Thoracic aorta (tissue), 2 donors: ENCODE data around the gene GPR17. TPM values are rescaled to one million over a fixed set of nuclear protein-coding genes. Genes with fewer than 3 reads are reported as not detected.

ENCODE experiments used
- ATAC-seq: fragments of 150-250 bp; one replicate; pipeline ENCODE4 v1.8.0; 2017; ENCODE audit warnings: low read depth; ENCODE audit not compliant: insufficient number of reproducible peaks, low FRiP score
- DNase-seq: peaks from one replicate; pipeline ENCODE4 v3.0.0-alpha.2; 2020; ENCODE audit warnings: low spot score
- H3K27ac ChIP-seq, 2 donors: fragments of 200-600 bp; sonication (generic); 1 replicate in 1 of 2; 2 replicates in 1 of 2; pipeline ENCODE4 v1.5.1; 2016; ENCODE audit warnings: mild to moderate bottlenecking in 2 of 2, moderate library complexity in 2 of 2
- H3K27me3 ChIP-seq: fragments of 200-600 bp; sonication (generic); replicated peaks from 2 replicates; pipeline ENCODE4 v1.6.0; 2016; ENCODE audit warnings: mild to moderate bottlenecking; ENCODE audit not compliant: insufficient read depth
- H3K36me3 ChIP-seq: fragments of 200-600 bp; sonication (generic); one replicate; pipeline ENCODE4 v1.5.1; 2016
- H3K4me1 ChIP-seq, 2 donors: fragments of 200-600 bp; sonication (generic); 1 replicate in 1 of 2; 2 replicates in 1 of 2; pipeline versions ENCODE4 v1.5.1 to v1.6.0; 2016; ENCODE audit warnings: low read depth in 2 of 2, mild to moderate bottlenecking in 1 of 2; ENCODE audit not compliant: control insufficient read depth in 1 of 2
- H3K4me3 ChIP-seq: fragments of 200-600 bp; sonication (generic); 2 replicates; pipeline ENCODE4 v1.5.1; 2016; ENCODE audit warnings: mild to moderate bottlenecking
- H3K9me3 ChIP-seq: fragments of 200-600 bp; sonication (generic); 2 replicates; pipeline ENCODE4 v1.5.1; 2016
- CTCF ChIP-seq: fragments of 200-600 bp; sonication (generic); IDR thresholded peaks from one replicate; pipeline ENCODE4 v1.5.1; 2019; ENCODE audit warnings: antibody characterized with exemption
- total RNA-seq, 2 donors: library from RNA; depleted of rRNA; stranded (reverse); fragments of >200 nt; gene quantifications; one replicate each; pipeline versions ENCODE4 v1.1.0 to v1.2.3, GENCODE V29; 2016

The GPR17 gene
- total RNA-seq, result not detected

DNA sequence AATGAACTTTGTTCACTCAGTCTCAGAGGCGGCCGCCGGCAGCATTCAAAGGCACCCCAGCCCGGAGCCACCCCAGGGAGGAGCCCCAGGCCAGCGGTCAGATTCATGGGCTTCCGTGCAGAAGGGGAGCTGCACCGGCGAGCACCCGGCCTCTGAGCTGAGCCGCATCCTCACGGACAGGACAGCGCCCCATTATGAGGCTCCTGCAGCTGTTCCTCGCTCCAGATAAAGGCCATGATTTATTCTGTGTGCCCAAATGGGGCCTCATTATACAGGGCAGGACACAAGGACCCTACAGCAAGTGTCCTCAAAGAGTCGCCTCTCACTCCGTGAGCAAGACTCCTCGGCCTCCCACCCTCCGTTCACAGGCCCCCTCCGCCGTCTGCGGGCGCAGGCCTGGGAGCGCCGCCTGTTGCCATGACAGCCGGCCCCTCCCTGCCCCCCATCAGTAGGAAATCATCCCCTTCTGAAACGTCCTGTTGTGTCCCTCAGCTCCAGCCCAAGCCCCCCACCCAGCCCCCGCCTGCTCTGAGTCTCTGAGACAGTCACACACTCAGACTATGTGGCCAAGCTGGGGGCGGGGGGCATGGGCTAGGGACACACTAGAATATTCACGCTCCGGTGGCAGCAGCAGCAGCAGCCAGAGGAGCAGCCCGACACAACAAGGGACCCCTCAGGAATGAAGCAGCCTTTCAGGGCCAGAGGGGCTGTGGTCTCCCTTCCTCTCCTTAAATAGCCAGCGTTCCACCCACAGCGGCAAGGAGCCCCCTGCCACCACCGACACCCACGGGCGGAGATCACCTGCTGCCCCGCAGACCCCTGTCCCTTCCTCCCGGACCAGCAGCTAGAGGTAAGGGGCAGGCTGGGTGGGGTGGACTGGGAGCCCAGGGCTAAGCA, at the start of gene GPR17:
TSS of gene GPR17 (plus strand) at position 759 of the 897 bp plus-strand sequence. CDS start 4,583 bp downstream, outside the sequence.
- no peak for ATAC-seq
- DNase-seq, result no peak
- Histone ChIP-seq H3K27ac (peak within 1 kb of the TSS; percentile 50 to 70), H3K4me3 (no peak within 1 kb of the TSS), H3K9me3 (no peaks in the 10 kb centered on the region), H3K36me3 (peaks cover 12% of the 10 kb centered on the region), H3K27me3 (no peaks in the 10 kb centered on the region), H3K4me1 (peaks cover 30 to 60% of the 10 kb centered on the region in 2 donors)
- TF ChIP-seq CTCF, result no peak

GRCh38 chr2:127596311-127597045, 49.5 kb upstream of the GPR17 start:
- TF ChIP-seq CTCF, result no peak
- H3K4me1 ChIP-seq, result peaks cover 0 to 6% of the 10 kb centered on the region in 2 donors
- no peaks in the 10 kb centered on the region for H3K9me3 ChIP-seq
- H3K4me3 ChIP-seq, result no peak overlapping the region
- H3K27me3 ChIP-seq, result no peaks in the 10 kb centered on the region
- no peak for ATAC-seq
- no peak overlapping the region for H3K27ac ChIP-seq
- DNase-seq, result no peak
- H3K36me3 ChIP-seq, result no peaks in the 10 kb centered on the region

- TF ChIP-seq CTCF, result no peak
- DNase-seq (no peak), ATAC-seq (no peak)
- no peaks in the 10 kb centered on the region for H3K27me3 ChIP-seq
- no peaks in the 10 kb centered on the region for H3K36me3 ChIP-seq
- peaks cover 0 to 6% of the 10 kb centered on the region in 2 donors for H3K4me1 ChIP-seq
- no peak overlapping the region for H3K4me3 ChIP-seq
- H3K9me3 ChIP-seq, result no peaks in the 10 kb centered on the region
- no peak overlapping the region for H3K27ac ChIP-seq
Measured at GRCh38 chr2:127597046-127597983, 48.6 kb upstream of the GPR17 start.

DNA sequence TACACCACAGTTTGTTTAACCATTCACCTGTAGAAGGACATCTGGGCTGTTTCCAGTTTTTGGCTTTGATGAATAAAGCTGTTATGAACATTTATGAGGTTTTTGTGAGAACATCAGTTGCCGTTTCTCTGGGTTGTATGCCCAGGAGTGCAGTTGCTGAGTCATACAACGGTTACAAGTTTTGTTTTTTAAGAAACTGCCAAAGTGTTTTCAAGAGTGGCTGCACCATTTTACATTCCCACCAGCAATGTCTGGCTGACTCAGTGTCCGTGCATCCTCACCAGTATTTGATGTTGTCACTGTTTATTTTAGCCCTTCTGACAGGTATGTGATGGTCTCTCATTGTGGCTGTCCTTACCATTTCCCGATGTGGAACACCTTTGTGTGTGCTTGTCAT, 48.0 kb upstream of the GPR17 start:
- ATAC-seq, result no peak
- no peak overlapping the region for H3K27ac ChIP-seq
- no peak for DNase-seq
- TF ChIP-seq CTCF, result no peak
- no peaks in the 10 kb centered on the region for H3K9me3 ChIP-seq
- H3K27me3 ChIP-seq, result no peaks in the 10 kb centered on the region
- no peak overlapping the region for H3K4me3 ChIP-seq
- peaks cover 0 to 6% of the 10 kb centered on the region in 2 donors for H3K4me1 ChIP-seq
- H3K36me3 ChIP-seq, result no peaks in the 10 kb centered on the region
